Left lobe of liver (tissue), 2 donors: Measurements from ENCODE around the gene EFS. TPM values are rescaled to one million over a fixed set of nuclear protein-coding genes. Genes with fewer than 3 reads are reported as not detected.

Source experiments
- ATAC-seq: fragments of 200-7000 bp; cut with Tn5 transposase; one replicate; pipeline ENCODE4 v1.9.1; 2020; ENCODE audit warnings: mild to moderate bottlenecking, moderate library complexity
- DNase-seq: peaks from one replicate; pipeline ENCODE4 v3.0.0-alpha.2; 2020; ENCODE audit warnings: low spot score
- total RNA-seq: library from RNA; stranded (reverse); gene quantifications from one replicate; pipeline ENCODE4 v1.2.1, GENCODE V29; 2021
- donor health status: DM: no; HTN: no; CAD: no; lungs with moderate emphysema.
- donor health status: DM: no; HTN: yes; CAD: no.

Gene EFS
- total RNA-seq, 1 donor from 2014 or later, result 0.68 TPM

GRCh38 chr14:23360496-23360895, 4.5 kb downstream of the EFS start:
- DNase-seq (no peak), ATAC-seq (peak; percentile 29)

- DNase-seq (no peak), ATAC-seq (no peak)
These were observed 5.1 kb downstream of the EFS start for GRCh38 chr14:23359722-23360447.

- no peak for ATAC-seq
- DNase-seq, result no peak
These were observed 5.8 kb downstream of the EFS start for GRCh38 chr14:23359167-23359626.

DNA sequence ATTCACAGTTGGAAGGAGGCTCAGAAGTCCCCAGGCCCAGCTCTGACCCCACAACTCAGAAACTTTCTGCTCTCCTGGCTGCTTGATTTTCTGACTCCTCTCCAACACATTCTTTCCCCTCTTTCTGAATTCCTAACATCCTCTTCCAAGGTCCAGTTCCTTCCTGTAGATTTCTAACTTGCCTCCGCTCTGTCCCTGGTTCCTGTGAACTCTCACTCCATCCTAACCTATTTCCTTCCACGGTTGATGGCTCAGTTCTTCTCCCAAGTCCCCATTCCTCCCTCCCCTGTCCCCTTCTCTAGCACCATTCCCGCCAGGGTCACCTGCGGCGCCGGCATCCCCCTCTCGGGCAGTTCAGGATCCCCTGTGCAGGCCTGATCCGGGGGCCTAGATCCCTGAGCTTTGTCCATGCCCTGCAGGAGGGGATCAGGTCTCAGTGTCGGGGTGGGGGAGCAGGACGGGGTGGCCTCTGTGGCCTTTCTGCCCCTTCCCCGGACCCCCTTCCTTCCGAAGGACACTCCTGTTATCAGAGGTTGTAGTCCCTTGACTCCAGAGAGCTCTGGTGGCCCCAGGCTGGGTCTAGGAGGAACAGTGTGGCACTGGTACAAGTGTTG, 6.3 kb downstream of the EFS start:
- ATAC-seq (no peak), DNase-seq (no peak)

DNA sequence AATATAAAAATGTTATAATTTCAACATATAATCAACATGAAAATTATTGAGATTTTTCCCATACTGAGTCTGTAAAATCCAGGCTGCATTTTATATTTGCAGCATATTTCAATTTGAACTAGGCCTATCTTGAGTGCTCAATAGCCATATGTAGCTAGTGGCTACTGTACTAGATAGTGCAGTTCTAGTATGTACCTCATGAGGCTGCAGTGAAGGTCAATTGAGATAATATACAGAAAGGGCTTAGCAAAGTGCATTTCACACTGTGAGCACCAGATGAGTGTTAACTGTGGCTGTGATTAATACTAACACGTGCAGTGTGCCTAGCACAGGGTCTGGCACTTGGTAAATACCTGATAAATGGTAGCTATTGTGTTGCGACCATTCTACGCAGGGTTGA, 6.9 kb downstream of the EFS start:
- ATAC-seq, result no peak
- DNase-seq, result no peak

DNA sequence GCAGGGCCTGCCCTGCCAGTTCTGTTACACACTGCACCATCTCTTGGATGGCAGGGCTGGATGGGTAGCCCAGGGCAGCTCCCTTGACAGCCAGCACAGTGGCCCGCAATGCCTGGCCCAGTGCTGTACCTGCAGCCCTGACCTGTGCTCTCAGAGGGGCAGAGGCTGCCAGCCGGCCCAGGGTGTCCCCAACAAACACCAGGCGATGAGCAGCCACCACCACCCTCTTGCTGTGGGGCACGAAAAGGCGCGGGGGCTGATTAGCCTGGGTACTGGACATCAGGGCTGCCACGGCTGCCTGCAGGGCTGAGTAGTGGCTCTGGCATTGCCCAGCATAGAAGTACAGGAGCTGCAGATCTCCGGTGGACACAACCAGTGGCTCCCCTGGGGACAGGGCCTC, 7.7 kb downstream of the EFS start:
- DNase-seq (peak; percentile 27), ATAC-seq (no peak)

DNA sequence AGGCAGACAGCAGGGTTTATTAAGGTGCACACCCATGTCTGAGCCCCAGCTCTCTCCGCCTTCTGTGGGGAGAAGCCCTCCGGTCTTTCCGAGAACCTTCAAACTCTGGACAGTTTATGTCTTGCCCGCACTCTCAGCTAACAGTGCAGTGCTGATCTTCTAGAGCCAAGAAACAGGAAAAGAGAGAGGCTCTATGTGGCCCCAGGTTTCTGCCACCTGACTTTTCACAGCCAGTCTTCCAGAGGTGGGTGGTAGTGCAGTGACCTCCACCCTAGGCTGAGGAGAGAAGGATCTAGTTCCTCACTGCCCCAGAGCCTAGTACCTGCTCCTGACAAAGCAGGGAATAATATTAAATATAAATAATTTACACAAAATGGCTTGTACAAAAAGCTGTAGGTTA, 8.3 kb downstream of the EFS start:
- DNase-seq (peak; percentile 21), ATAC-seq (no peak)

- no peak for ATAC-seq
- DNase-seq, result peak; percentile 3
These were observed 9.0 kb downstream of the EFS start for GRCh38 chr14:23355871-23356435.

- peak; percentile 19 for DNase-seq
These were observed 10.0 kb downstream of the EFS start for GRCh38 chr14:23354990-23355389.

GRCh38 chr14:23353433-23353780, 11.6 kb downstream of the EFS start:
- ATAC-seq, result no peak
- no peak for DNase-seq

More at GRCh38 chr14:23354990-23355389, 10.0 kb downstream of the EFS start:
- no peak for ATAC-seq

GRCh38 chr14:23352506-23353432, 12.2 kb downstream of the EFS start, which contains the start of gene SLC22A17:
SLC22A17 (minus strand) TSS chr14:23352887.
- ATAC-seq, result peak; percentile 87
- DNase-seq, result no peak

- ATAC-seq (peak; percentile 27), DNase-seq (no peak)
These were observed 13.1 kb downstream of the EFS start for GRCh38 chr14:23351681-23352505.

DNA sequence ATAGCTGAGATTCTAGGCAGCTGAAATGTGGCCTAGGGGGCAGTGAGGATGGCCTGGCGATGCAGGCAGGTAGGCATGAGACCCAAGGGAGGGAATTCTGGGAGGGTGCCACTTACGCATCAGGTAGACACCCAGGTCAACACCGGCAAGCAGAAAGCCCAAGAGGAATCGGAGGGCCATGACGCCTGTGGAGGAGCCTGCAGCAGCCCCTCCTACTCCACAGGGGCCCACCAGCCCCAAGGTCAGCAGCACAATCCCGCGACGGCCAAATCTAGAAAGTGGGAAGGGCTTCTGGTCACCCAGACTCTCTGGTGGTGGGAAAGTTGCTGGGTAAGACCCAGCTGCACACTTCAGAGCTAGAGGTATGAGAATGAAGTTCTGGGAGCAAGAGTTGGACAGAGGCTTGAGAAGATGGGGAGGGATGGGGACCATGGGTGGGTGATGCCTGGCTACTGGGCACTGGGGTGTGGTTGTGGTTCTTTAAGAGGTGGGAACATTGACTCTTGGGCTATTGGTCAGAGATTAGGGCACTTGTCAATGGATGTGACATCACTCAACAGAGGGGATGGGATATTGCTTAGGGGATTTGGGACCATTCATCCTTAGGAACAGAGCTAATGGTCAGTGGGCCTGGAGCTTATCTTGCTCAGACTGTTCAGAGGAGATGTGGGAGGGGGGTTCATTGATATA, 15.7 kb downstream of the EFS start:
- ATAC-seq, result no peak
- peak; percentile 29 for DNase-seq

DNA sequence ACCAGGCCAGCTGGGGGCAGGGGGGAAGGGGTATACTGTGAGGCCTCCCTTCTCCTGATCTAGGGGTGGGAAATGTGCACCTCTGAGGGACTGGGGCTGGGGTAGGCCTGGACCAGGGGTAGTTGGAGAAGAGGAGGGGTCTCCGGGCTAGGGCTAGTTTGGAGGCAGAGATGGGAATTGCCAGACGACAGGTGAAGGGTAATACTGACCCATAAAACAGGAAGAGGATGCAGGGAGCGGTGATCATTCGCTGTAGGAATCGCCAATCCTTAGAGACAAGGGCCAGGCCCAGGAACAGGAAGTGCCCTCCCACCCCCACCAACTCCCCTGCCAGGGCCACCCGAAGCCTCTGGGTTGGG, 16.7 kb downstream of the EFS start:
- ATAC-seq, result no peak
- no peak for DNase-seq

DNA sequence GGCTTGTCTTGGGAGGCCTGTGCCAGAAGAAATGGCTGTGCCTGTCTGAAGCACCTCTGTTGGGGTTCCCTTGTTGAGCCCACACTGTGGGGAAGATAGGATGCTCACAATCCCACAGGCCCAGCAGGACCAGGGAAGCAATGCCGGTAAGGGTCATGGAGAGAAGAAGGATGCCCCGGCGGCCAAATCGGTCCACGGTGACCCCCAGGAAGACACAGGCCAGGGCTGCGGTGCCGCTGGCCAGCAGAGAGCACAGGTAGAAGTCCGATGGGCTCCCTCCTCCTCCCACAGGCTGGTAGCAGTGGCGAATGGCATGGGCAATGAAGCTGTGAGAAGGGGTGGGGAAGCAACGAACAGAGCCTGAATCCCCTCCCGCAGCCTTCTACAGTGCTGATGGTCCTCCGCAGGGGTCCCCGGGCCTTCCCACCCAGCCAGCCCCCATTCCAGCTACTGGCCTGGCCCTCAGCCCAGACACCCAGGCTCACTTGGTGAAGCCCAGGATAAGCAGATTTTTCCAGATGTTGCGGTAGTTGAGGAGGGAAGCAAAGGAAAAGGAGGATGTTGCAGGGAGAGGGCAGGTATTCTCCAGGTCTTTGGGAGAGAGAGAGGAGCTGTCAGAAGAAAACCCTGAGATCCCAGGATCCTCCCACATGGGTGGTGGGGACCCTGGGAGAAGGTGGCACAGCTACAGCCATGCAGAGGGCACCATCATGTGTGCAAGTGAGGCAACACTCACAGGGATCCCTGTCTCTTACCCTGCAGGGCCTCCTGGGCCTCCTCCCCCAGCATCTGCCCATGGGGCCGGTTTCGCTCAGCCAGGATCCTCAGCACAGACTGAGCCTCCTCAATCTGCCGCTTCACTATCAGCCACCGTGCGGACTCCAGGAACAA, 17.3 kb downstream of the EFS start:
- ATAC-seq, result no peak
- no peak for DNase-seq

- DNase-seq, result no peak
- no peak for ATAC-seq
These were observed 18.1 kb downstream of the EFS start for GRCh38 chr14:23346693-23347405.

DNA sequence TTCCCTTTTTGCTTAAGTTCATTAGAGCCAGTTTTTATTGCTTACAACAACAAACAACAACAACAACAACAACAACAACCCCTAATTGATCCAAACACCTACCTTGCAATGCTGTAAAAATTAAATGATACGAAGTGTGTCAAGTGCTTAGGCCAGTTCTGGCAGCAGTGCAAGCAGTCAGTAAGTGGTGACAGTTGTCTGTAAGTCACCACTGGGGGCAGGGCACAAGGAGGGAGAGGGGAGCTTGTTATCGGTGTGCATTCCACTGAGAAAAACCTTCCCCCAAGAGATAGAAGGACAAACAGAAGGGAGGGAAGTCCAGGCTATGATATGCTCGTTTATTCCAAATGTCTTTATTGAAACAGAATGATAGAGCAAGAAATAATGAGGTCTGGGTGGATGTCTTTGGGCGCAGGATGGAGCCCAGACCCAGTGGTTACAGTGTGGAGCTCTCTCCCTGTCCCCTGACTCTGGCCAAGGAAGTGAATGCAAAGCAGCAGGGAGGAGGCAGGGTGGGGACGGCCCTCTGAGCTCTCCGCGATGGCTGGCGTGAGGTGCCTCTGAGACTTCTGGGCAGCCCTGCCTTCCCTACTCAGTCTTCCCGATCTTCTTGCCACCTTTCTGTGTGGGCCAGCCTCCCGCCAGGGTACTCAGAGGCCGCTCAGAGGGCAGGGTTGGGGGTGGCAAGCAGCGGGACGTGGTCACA, 18.8 kb downstream of the EFS start:
- DNase-seq (peak; percentile 18), ATAC-seq (no peak)
